OCI-LY7 (cell line): ENCODE results near the gene KCNIP4. TPM values are rescaled to one million over a fixed set of nuclear protein-coding genes. Genes with fewer than 3 reads are reported as not detected.

ENCODE experiments used
- BruUV-seq: library from RNA; stranded (reverse); fragments of 400-500 nt; replicated peaks from 2 replicates; lab custom pipeline; 2021; lab: Mats Ljungman, UMichigan
- CTCF ChIA-PET: fragments of 300-600 bp; sonication (Branson Sonifier 250); formaldehyde crosslinking; loops from one replicate; lab custom pipeline; 2022; ENCODE audit warnings: antibody characterized with exemption; ENCODE audit not compliant: unreplicated experiment; lab: Charles Lee
- POLR2A ChIA-PET: fragments of 300-600 bp; sonication (Branson Sonifier 250); formaldehyde crosslinking; loops from one replicate; lab custom pipeline; 2022; ENCODE audit warnings: antibody characterized with exemption; lab: Charles Lee
- DNase-seq: peaks from one replicate; pipeline ENCODE4 v3.0.0-alpha.2; 2015; ENCODE audit warnings: low spot score
- H2AFZ ChIP-seq: fragments of 200-600 bp; sonication (generic), shearing (Covaris generic); 2 replicates; pipeline ENCODE4 v1.6.1; 2014; ENCODE audit warnings: mild to moderate bottlenecking, antibody characterized with exemption, low read length, moderate library complexity
- H3K27ac ChIP-seq: fragments of 200-600 bp; sonication (generic); 2 replicates; pipeline ENCODE4 v1.5.1; 2014; ENCODE audit warnings: mixed run types, low read depth, mild to moderate bottlenecking, moderate library complexity, low read length, inconsistent platforms; ENCODE audit not compliant: poor library complexity, severe bottlenecking
- H3K36me3 ChIP-seq: fragments of 200-600 bp; sonication (generic); 2 replicates; pipeline ENCODE4 v1.6.1; 2014; ENCODE audit warnings: mild to moderate bottlenecking, antibody characterized with exemption, low read length, moderate library complexity, mixed read lengths; ENCODE audit not compliant: insufficient read depth
- H3K4me1 ChIP-seq: fragments of 200-600 bp; sonication (generic); 2 replicates; pipeline ENCODE4 v1.5.1; 2014; ENCODE audit warnings: mild to moderate bottlenecking, low read length; ENCODE audit not compliant: insufficient read depth, poor library complexity, severe bottlenecking
- H3K4me2 ChIP-seq: fragments of 200-600 bp; sonication (generic); 2 replicates; pipeline ENCODE4 v1.6.1; 2014; ENCODE audit warnings: mild to moderate bottlenecking, low read length
- H3K4me3 ChIP-seq: fragments of 200-600 bp; sonication (generic); 2 replicates; pipeline ENCODE4 v1.5.1; 2014; ENCODE audit warnings: mild to moderate bottlenecking, low read depth, low read length; ENCODE audit not compliant: poor library complexity, severe bottlenecking
- H3K79me2 ChIP-seq: fragments of 200-600 bp; sonication (generic); 2 replicates; pipeline ENCODE4 v1.6.1; 2016; ENCODE audit warnings: low read depth, mild to moderate bottlenecking, low read length, moderate library complexity, mixed read lengths; ENCODE audit not compliant: insufficient read depth
- H3K9me2 ChIP-seq: fragments of 200-600 bp; sonication (generic); 2 replicates; pipeline ENCODE4 v1.6.1; 2016; ENCODE audit warnings: mild to moderate bottlenecking, low read length, mixed read lengths; ENCODE audit not compliant: insufficient read depth
- H3K9me3 ChIP-seq: fragments of 200-600 bp; sonication (generic); 2 replicates; pipeline ENCODE4 v1.6.1; 2014; ENCODE audit warnings: mild to moderate bottlenecking, mixed run types, low read length, mixed read lengths
- H4K20me1 ChIP-seq: fragments of 200-600 bp; sonication (generic); 2 replicates; pipeline ENCODE4 v1.6.1; 2014; ENCODE audit warnings: mild to moderate bottlenecking, antibody characterized with exemption, low read length, moderate library complexity, mixed read lengths; ENCODE audit not compliant: insufficient read depth
- CTCF ChIP-seq: fragments of 200-600 bp; sonication (generic); conservative IDR thresholded peaks from 2 replicates; pipeline ENCODE4 v1.5.1; 2014; ENCODE audit warnings: mild to moderate bottlenecking, antibody characterized with exemption, low read length, moderate library complexity, mixed read lengths
- EZH2phosphoT487 ChIP-seq: fragments of 200-600 bp; sonication (generic); IDR thresholded peaks from 2 replicates; pipeline ENCODE4 v1.6.1; 2018; ENCODE audit warnings: low read depth, borderline replicate concordance, mild to moderate bottlenecking, mixed run types, antibody characterized with exemption, low read length, moderate library complexity, mixed read lengths
- intact Hi-C: fragments of 100-400 bp; cut with micrococcal nuclease; formaldehyde crosslinking; loops from one replicate; pipeline ENCODE4 v1.10.0; 2022; ENCODE audit not compliant: unreplicated experiment
- total RNA-seq, 2 experiments: library from RNA; depleted of rRNA in 1 of 2; stranded (reverse); fragments of >200 nt in 1 of 2; shearing (Covaris generic) in 1 of 2; gene quantifications; 2 replicates each; pipeline ENCODE4 v1.2.3, GENCODE V29; 2014 to 2022

The KCNIP4 gene
- total RNA-seq, 2 experiments from 2014 or later = not detected

DNA sequence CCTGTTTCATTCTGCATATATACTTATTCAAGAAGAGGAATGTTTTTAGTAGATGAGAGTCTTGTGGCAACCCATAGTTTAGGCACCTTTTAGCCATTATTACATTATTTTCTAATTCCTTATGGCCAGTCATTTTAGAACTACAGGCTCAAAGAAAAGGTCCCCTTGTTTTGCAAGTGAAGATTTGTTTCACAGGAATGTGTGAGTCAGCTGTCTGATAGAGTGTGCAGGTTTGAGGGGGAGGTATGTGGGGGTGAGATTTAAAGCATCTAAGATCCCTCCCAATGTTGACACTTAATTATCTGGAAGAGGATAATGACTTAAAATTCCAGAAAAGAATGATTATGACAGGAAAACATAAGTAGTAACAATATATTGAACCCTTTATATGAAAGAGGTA is 495.6 kb downstream of the KCNIP4 start:
- Histone ChIP-seq H3K9me2 (no peaks in the 10 kb centered on the region), H3K4me2 (no peak overlapping the region), H3K27ac (no peak overlapping the region), H3K36me3 (no peaks in the 10 kb centered on the region), H4K20me1 (no peaks in the 10 kb centered on the region), H2AFZ (no peak overlapping the region), H3K9me3 (no peaks in the 10 kb centered on the region), H3K79me2 (no peaks in the 10 kb centered on the region), H3K4me3 (no peak overlapping the region), H3K4me1 (no peaks in the 10 kb centered on the region)
- POLR2A ChIA-PET = no interaction called here
- CTCF ChIA-PET = no interaction called here
- BruUV-seq = no TSS peak
- TF ChIP-seq CTCF (no peak), EZH2phosphoT487 (no peak)
- no peak for DNase-seq
- intact Hi-C loops = no loop called here

- H3K36me3 ChIP-seq = no peaks in the 10 kb centered on the region
- ChIA-PET POLR2A (no interaction called here), CTCF (no interaction called here)
- H3K4me1 ChIP-seq = no peaks in the 10 kb centered on the region
- no peaks in the 10 kb centered on the region for H3K79me2 ChIP-seq
- H3K27ac ChIP-seq = no peak overlapping the region
- intact Hi-C loops = no loop called here
- no peak overlapping the region for H3K4me3 ChIP-seq
- DNase-seq = no peak
- no peak overlapping the region for H3K4me2 ChIP-seq
- BruUV-seq = no TSS peak
- no peak for TF ChIP-seq CTCF
- TF ChIP-seq EZH2phosphoT487 = no peak
- no peaks in the 10 kb centered on the region for H3K9me2 ChIP-seq
- H2AFZ ChIP-seq = no peak overlapping the region
- no peaks in the 10 kb centered on the region for H3K9me3 ChIP-seq
- no peaks in the 10 kb centered on the region for H4K20me1 ChIP-seq
Observed at GRCh38 chr4:21451032-21451431, 497.5 kb downstream of the KCNIP4 start.

- TF ChIP-seq CTCF (no peak), EZH2phosphoT487 (no peak)
- Histone ChIP-seq H3K9me2 (no peaks in the 10 kb centered on the region), H2AFZ (no peak overlapping the region), H3K4me2 (no peak overlapping the region), H4K20me1 (no peaks in the 10 kb centered on the region), H3K36me3 (no peaks in the 10 kb centered on the region), H3K4me1 (no peaks in the 10 kb centered on the region), H3K27ac (no peak overlapping the region), H3K4me3 (no peak overlapping the region), H3K9me3 (no peaks in the 10 kb centered on the region), H3K79me2 (no peaks in the 10 kb centered on the region)
- intact Hi-C loops = no loop called here
- CTCF ChIA-PET = no interaction called here
- POLR2A ChIA-PET = no interaction called here
- no peak for DNase-seq
- no TSS peak for BruUV-seq
Observed at GRCh38 chr4:21450331-21450730, 498.2 kb downstream of the KCNIP4 start.
